NB4 (cell line): ENCODE results near the gene MMD2.

Source experiments
- DNase-seq: peaks from one replicate; pipeline ENCODE4 v3.0.0; 2010; ENCODE audit warnings: low read depth
- H3K4me3 ChIP-seq: one replicate; pipeline ENCODE4 v1.5.1; 2011; ENCODE audit warnings: mild to moderate bottlenecking, low read depth, low read length, moderate library complexity
- CTCF ChIP-seq: IDR thresholded peaks from one replicate; pipeline ENCODE4 v1.5.1; 2012; ENCODE audit warnings: low read depth, low read length
- MYC ChIP-seq: IDR thresholded peaks from 2 replicates; pipeline ENCODE4 v1.6.1; 2011; ENCODE audit warnings: low read depth, low read length
- POLR2A ChIP-seq: IDR thresholded peaks from 2 replicates; pipeline ENCODE4 v1.6.1; 2011; ENCODE audit warnings: mild to moderate bottlenecking; ENCODE audit not compliant: insufficient read length; ENCODE audit errors: extremely low read depth
- TF ChIP-seq, protein P1 (sequence below): IDR thresholded peaks from 2 replicates; pipeline ENCODE4 v1.6.1; 2011; ENCODE audit warnings: low read depth, low read length

Gene MMD2

GRCh38 chr7:4871930-4872675, 86.9 kb downstream of the MMD2 start:
- H3K4me3 ChIP-seq, result no peak overlapping the region
- no peak for DNase-seq
- no peak for TF ChIP-seq POLR2A
- TF ChIP-seq MYC, result no peak
- TF ChIP-seq CTCF, result no peak
- TF ChIP-seq, protein P1, sequence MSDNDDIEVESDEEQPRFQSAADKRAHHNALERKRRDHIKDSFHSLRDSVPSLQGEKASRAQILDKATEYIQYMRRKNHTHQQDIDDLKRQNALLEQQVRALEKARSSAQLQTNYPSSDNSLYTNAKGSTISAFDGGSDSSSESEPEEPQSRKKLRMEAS, result no peak

- TF ChIP-seq POLR2A (no peak), CTCF (no peak), MYC (no peak)
- TF ChIP-seq, protein P1, result no peak
- no peak overlapping the region for H3K4me3 ChIP-seq
- DNase-seq, result no peak
These were observed 87.8 kb downstream of the MMD2 start for GRCh38 chr7:4871056-4871680.

- no peak for DNase-seq
- TF ChIP-seq POLR2A (no peak), MYC (no peak), CTCF (no peak)
- TF ChIP-seq, protein P1, result no peak
- H3K4me3 ChIP-seq, result no peak overlapping the region
These were observed 90.5 kb downstream of the MMD2 start for GRCh38 chr7:4868493-4868892.

GRCh38 chr7:4866528-4867496, 92.2 kb downstream of the MMD2 start:
- TF ChIP-seq POLR2A, result no peak
- no peak for TF ChIP-seq MYC
- TF ChIP-seq, protein P1, result no peak
- no peak for TF ChIP-seq CTCF

GRCh38 chr7:4862156-4862555, 96.8 kb downstream of the MMD2 start:
- no peak overlapping the region for H3K4me3 ChIP-seq
- no peak for TF ChIP-seq CTCF
- TF ChIP-seq MYC, result no peak
- no peak for TF ChIP-seq POLR2A
- TF ChIP-seq, protein P1, result no peak
- DNase-seq, result no peak

More at GRCh38 chr7:4866528-4867496, 92.2 kb downstream of the MMD2 start:
- no peak overlapping the region for H3K4me3 ChIP-seq
- no peak for DNase-seq
